ENCODE results near the gene VPS13D.

The VPS13D gene

GRCh38 chr1:12477936-12478611, 248.2 kb downstream of the VPS13D start:
- DNase-seq (ENCODE audit: low read depth in 1 of 2, low spot score in 1 of 2): peak in 1 of 2 experiments; percentile 59
- in situ Hi-C loops (cut with HindIII; ENCODE audit: low pct_unique_long_range_greater_than_20kb, low sequenced_read_pairs): no loop called here
- TF ChIP-seq JUND (IDR thresholded peaks at IDR 0.05; ENCODE audit: low read depth): no peak

- TF ChIP-seq JUND (IDR thresholded peaks at IDR 0.05; ENCODE audit: low read depth): no peak
- DNase-seq (ENCODE audit: low read depth in 1 of 2, low spot score in 1 of 2): no peak
- in situ Hi-C loops (cut with HindIII; ENCODE audit: low pct_unique_long_range_greater_than_20kb, low sequenced_read_pairs): no loop called here
These were observed 248.8 kb downstream of the VPS13D start for GRCh38 chr1:12478612-12478985.

- no peak for TF ChIP-seq JUND (IDR thresholded peaks at IDR 0.05; ENCODE audit: low read depth)
- in situ Hi-C loops (cut with HindIII; ENCODE audit: low pct_unique_long_range_greater_than_20kb, low sequenced_read_pairs): no loop called here
- DNase-seq (ENCODE audit: low read depth in 1 of 2, low spot score in 1 of 2): no peak
These were observed 249.5 kb downstream of the VPS13D start for GRCh38 chr1:12479311-12479710.

- DNase-seq (ENCODE audit: low read depth in 1 of 2, low spot score in 1 of 2): no peak
- in situ Hi-C loops (cut with HindIII; ENCODE audit: low pct_unique_long_range_greater_than_20kb, low sequenced_read_pairs): no loop called here
- TF ChIP-seq JUND (IDR thresholded peaks at IDR 0.05; ENCODE audit: low read depth): no peak
These were observed 250.2 kb downstream of the VPS13D start for GRCh38 chr1:12480041-12480440.

- TF ChIP-seq JUND (IDR thresholded peaks at IDR 0.05; ENCODE audit: low read depth): no peak
- in situ Hi-C loops (cut with HindIII; ENCODE audit: low pct_unique_long_range_greater_than_20kb, low sequenced_read_pairs): no loop called here
- peak in 1 of 2 experiments; percentile 27 for DNase-seq (ENCODE audit: low read depth in 1 of 2, low spot score in 1 of 2)
These were observed 251.0 kb downstream of the VPS13D start for GRCh38 chr1:12480748-12481362.

GRCh38 chr1:12481928-12482327, 252.1 kb downstream of the VPS13D start:
- DNase-seq (ENCODE audit: low read depth in 1 of 2, low spot score in 1 of 2): no peak
- in situ Hi-C loops (cut with HindIII; ENCODE audit: low pct_unique_long_range_greater_than_20kb, low sequenced_read_pairs): no loop called here
- no peak for TF ChIP-seq JUND (IDR thresholded peaks at IDR 0.05; ENCODE audit: low read depth)

GRCh38 chr1:12482988-12483387, 253.2 kb downstream of the VPS13D start:
- no peak for TF ChIP-seq JUND (IDR thresholded peaks at IDR 0.05; ENCODE audit: low read depth)
- in situ Hi-C loops (cut with HindIII; ENCODE audit: low pct_unique_long_range_greater_than_20kb, low sequenced_read_pairs): no loop called here
- no peak for DNase-seq (ENCODE audit: low read depth in 1 of 2, low spot score in 1 of 2)

GRCh38 chr1:12485231-12486058, 255.6 kb downstream of the VPS13D start:
- in situ Hi-C loops (cut with HindIII; ENCODE audit: low pct_unique_long_range_greater_than_20kb, low sequenced_read_pairs): no loop called here
- DNase-seq (ENCODE audit: low read depth in 1 of 2, low spot score in 1 of 2): peak in 1 of 2 experiments; percentile 61
- no peak for TF ChIP-seq JUND (IDR thresholded peaks at IDR 0.05; ENCODE audit: low read depth)

- no peak for TF ChIP-seq JUND (IDR thresholded peaks at IDR 0.05; ENCODE audit: low read depth)
- DNase-seq (ENCODE audit: low read depth in 1 of 2, low spot score in 1 of 2): no peak
- in situ Hi-C loops (cut with HindIII; ENCODE audit: low pct_unique_long_range_greater_than_20kb, low sequenced_read_pairs): no loop called here
These were observed 256.2 kb downstream of the VPS13D start for GRCh38 chr1:12486059-12486341.

- TF ChIP-seq JUND (IDR thresholded peaks at IDR 0.05; ENCODE audit: low read depth): no peak
- in situ Hi-C loops (cut with HindIII; ENCODE audit: low pct_unique_long_range_greater_than_20kb, low sequenced_read_pairs): no loop called here
- DNase-seq (ENCODE audit: low read depth in 1 of 2, low spot score in 1 of 2): peak in 1 of 2 experiments; percentile 46
These were observed 256.7 kb downstream of the VPS13D start for GRCh38 chr1:12486401-12487005.

GRCh38 chr1:12487520-12487919, 257.7 kb downstream of the VPS13D start:
- no peak for TF ChIP-seq JUND (IDR thresholded peaks at IDR 0.05; ENCODE audit: low read depth)
- in situ Hi-C loops (cut with HindIII; ENCODE audit: low pct_unique_long_range_greater_than_20kb, low sequenced_read_pairs): no loop called here
- DNase-seq (ENCODE audit: low read depth in 1 of 2, low spot score in 1 of 2): no peak

GRCh38 chr1:12488666-12489354, 259.0 kb downstream of the VPS13D start:
- DNase-seq (ENCODE audit: low read depth in 1 of 2, low spot score in 1 of 2): no peak
- in situ Hi-C loops (cut with HindIII; ENCODE audit: low pct_unique_long_range_greater_than_20kb, low sequenced_read_pairs): no loop called here
- no peak for TF ChIP-seq JUND (IDR thresholded peaks at IDR 0.05; ENCODE audit: low read depth)

Data from T47D (cell line).